ENCODE measurements around the gene FCSK. TPM values are rescaled to one million over a fixed set of nuclear protein-coding genes. Genes with fewer than 3 reads are reported as not detected.

The FCSK gene
- polyA plus RNA-seq, 1 donor from 2014 or later: 10.7 TPM

- no peak overlapping the region for H3K9ac ChIP-seq (ENCODE audit: low read length)
- no peaks in the 10 kb centered on the region for H3F3A ChIP-seq (ENCODE audit: insufficient read depth, low read length, poor library complexity, severe bottlenecking)
- no peaks in the 10 kb centered on the region for H3K27me3 ChIP-seq (ENCODE audit: insufficient read depth, low read depth, low read length)
- H4K20me1 ChIP-seq (ENCODE audit: insufficient read depth): no peaks in the 10 kb centered on the region
- no peak overlapping the region for H2AFZ ChIP-seq (ENCODE audit: low read depth, low read length)
- TF ChIP-seq EP300 (conservative IDR thresholded peaks at IDR 0.05; ENCODE audit: poor library complexity, severe bottlenecking) (no peak), SMC3 (conservative IDR thresholded peaks at IDR 0.05; ENCODE audit: poor library complexity) (no peak), RAD21 (conservative IDR thresholded peaks at IDR 0.05) (no peak), MXI1 (conservative IDR thresholded peaks at IDR 0.05; ENCODE audit: poor library complexity, severe bottlenecking) (no peak), CTCF (IDR thresholded peaks at IDR 0.05; ENCODE audit: poor library complexity, severe bottlenecking) (no peak)
- no peak overlapping the region for H3K4me2 ChIP-seq (ENCODE audit: low read length)
- H3K4me3 ChIP-seq (ENCODE audit: low read length): no peak overlapping the region
- no peak overlapping the region for H3K27ac ChIP-seq (ENCODE audit: low read length)
- H3K9me3 ChIP-seq (ENCODE audit: low read length): no peaks in the 10 kb centered on the region
- H3K9me2 ChIP-seq (ENCODE audit: insufficient read depth, low read length): no peaks in the 10 kb centered on the region
- no peaks in the 10 kb centered on the region for H3K36me3 ChIP-seq (ENCODE audit: insufficient read depth, low read length)
- H3K79me2 ChIP-seq (replicated peaks; ENCODE audit: insufficient read depth, low read length): peaks cover 14% of the 10 kb centered on the region
Observed at GRCh38 chr16:70432723-70433457, 21.5 kb upstream of the FCSK start.

DNA sequence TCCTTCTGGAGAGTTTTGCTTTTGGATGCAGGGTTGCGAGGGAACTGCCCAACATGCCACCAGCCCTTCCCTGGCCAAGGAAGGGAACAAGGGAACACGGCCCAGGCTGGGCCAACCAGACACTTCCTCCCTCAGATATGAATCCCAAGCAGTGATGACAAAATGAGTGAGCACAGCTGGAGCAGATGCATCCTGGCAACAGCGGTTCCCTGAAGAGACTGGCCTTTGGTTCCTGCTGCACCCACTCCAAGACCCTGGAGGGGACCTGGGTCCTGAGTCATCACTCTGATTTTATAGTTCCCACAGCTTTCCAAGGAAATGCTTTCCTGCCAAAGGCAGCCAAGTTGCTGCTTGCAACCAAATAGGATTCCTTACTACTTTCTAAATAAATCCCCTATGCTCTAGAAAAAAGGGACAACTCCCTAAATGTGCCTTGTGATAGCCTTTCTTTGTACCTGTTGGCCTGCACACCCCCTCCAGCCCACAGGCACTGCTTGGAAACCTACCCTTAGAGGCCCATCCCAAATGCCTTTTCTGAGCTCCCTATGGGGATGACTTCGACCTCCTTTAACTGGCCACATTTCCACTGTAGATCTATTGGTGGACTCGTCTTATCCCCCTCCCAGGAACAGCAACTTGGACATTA, 20.8 kb upstream of the FCSK start:
- no peaks in the 10 kb centered on the region for H4K20me1 ChIP-seq (ENCODE audit: insufficient read depth)
- TF ChIP-seq MXI1 (conservative IDR thresholded peaks at IDR 0.05; ENCODE audit: poor library complexity, severe bottlenecking) (no peak), TAF1 (IDR thresholded peaks at IDR 0.05; ENCODE audit: low read depth) (no peak), CTCF (IDR thresholded peaks at IDR 0.05; ENCODE audit: poor library complexity, severe bottlenecking) (no peak), RAD21 (conservative IDR thresholded peaks at IDR 0.05) (no peak), EZH2 (IDR thresholded peaks at IDR 0.05; ENCODE audit: borderline replicate concordance, insufficient read depth, low read length, poor library complexity, severe bottlenecking) (no peak), POLR2AphosphoS5 (IDR thresholded peaks at IDR 0.05) (no peak), SMC3 (conservative IDR thresholded peaks at IDR 0.05; ENCODE audit: poor library complexity) (no peak), EP300 (conservative IDR thresholded peaks at IDR 0.05; ENCODE audit: poor library complexity, severe bottlenecking) (no peak)
- TF ChIP-seq, protein P1, sequence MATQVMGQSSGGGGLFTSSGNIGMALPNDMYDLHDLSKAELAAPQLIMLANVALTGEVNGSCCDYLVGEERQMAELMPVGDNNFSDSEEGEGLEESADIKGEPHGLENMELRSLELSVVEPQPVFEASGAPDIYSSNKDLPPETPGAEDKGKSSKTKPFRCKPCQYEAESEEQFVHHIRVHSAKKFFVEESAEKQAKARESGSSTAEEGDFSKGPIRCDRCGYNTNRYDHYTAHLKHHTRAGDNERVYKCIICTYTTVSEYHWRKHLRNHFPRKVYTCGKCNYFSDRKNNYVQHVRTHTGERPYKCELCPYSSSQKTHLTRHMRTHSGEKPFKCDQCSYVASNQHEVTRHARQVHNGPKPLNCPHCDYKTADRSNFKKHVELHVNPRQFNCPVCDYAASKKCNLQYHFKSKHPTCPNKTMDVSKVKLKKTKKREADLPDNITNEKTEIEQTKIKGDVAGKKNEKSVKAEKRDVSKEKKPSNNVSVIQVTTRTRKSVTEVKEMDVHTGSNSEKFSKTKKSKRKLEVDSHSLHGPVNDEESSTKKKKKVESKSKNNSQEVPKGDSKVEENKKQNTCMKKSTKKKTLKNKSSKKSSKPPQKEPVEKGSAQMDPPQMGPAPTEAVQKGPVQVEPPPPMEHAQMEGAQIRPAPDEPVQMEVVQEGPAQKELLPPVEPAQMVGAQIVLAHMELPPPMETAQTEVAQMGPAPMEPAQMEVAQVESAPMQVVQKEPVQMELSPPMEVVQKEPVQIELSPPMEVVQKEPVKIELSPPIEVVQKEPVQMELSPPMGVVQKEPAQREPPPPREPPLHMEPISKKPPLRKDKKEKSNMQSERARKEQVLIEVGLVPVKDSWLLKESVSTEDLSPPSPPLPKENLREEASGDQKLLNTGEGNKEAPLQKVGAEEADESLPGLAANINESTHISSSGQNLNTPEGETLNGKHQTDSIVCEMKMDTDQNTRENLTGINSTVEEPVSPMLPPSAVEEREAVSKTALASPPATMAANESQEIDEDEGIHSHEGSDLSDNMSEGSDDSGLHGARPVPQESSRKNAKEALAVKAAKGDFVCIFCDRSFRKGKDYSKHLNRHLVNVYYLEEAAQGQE (IDR thresholded peaks at IDR 0.05; ENCODE audit: borderline replicate concordance): no peak
- no peak overlapping the region for H3K27ac ChIP-seq (ENCODE audit: low read length)
- H2AFZ ChIP-seq (ENCODE audit: low read depth, low read length): no peak overlapping the region
- H3K4me3 ChIP-seq (ENCODE audit: low read length): no peak overlapping the region
- no peaks in the 10 kb centered on the region for H3K36me3 ChIP-seq (ENCODE audit: insufficient read depth, low read length)
- no peaks in the 10 kb centered on the region for H3K9me2 ChIP-seq (ENCODE audit: insufficient read depth, low read length)
- H3K4me2 ChIP-seq (ENCODE audit: low read length): no peak overlapping the region
- H3K79me2 ChIP-seq (replicated peaks; ENCODE audit: insufficient read depth, low read length): peaks cover 18% of the 10 kb centered on the region
- H3K9me3 ChIP-seq (ENCODE audit: low read length): no peaks in the 10 kb centered on the region
- H3K9ac ChIP-seq (ENCODE audit: low read length): no peak overlapping the region
- no peaks in the 10 kb centered on the region for H3F3A ChIP-seq (ENCODE audit: insufficient read depth, low read length, poor library complexity, severe bottlenecking)
- no peaks in the 10 kb centered on the region for H3K27me3 ChIP-seq (ENCODE audit: insufficient read depth, low read depth, low read length)
